ENCODE data around the gene RCBTB2.

- TF ChIP-seq ZFP37 (tag by site-specific recombination; IDR thresholded peaks at IDR 0.05) = no peak
- no peak for TF ChIP-seq ZNF521 (tag by site-specific recombination; IDR thresholded peaks at IDR 0.05)
- no peak for TF ChIP-seq MEIS1 (CRISPR knock-in tag; IDR thresholded peaks at IDR 0.05; ENCODE audit: borderline replicate concordance)
- no peak for TF ChIP-seq CTCF (tag by site-specific recombination; IDR thresholded peaks at IDR 0.05)
- no peak for TF ChIP-seq ZNF354C (tag by site-specific recombination; IDR thresholded peaks at IDR 0.05; ENCODE audit: borderline replicate concordance, low read depth)
Measured at GRCh38 chr13:48532256-48532505, 699 bp downstream of the RCBTB2 start.
